NOMO-1 (cell line): ENCODE results near the gene CCNG2.

Experiments used
- DNase-seq, 2 experiments: peaks; one replicate each; lab custom pipeline; 2025; ENCODE audit not compliant: unreplicated experiment in 2 of 2; lab: John Stamatoyannopoulos, UW

Gene CCNG2

GRCh38 chr4:77199701-77200100, 42.7 kb downstream of the CCNG2 start:
- DNase-seq: no peak

GRCh38 chr4:77201343-77201742, 44.3 kb downstream of the CCNG2 start:
- no peak for DNase-seq

- no peak for DNase-seq
Observed at GRCh38 chr4:77201857-77202256, 44.9 kb downstream of the CCNG2 start.

- DNase-seq: no peak
Observed at GRCh38 chr4:77202491-77202890, 45.5 kb downstream of the CCNG2 start.

GRCh38 chr4:77203380-77204197, 46.6 kb downstream of the CCNG2 start:
- peak; percentile 57 to 74 for DNase-seq

- DNase-seq: no peak
Observed at GRCh38 chr4:77204621-77205020, 47.6 kb downstream of the CCNG2 start.

GRCh38 chr4:77209012-77209411, 52.0 kb downstream of the CCNG2 start:
- no peak for DNase-seq

GRCh38 chr4:77209936-77210335, 52.9 kb downstream of the CCNG2 start:
- DNase-seq: no peak

- no peak for DNase-seq
Observed at GRCh38 chr4:77215107-77215506, 58.1 kb downstream of the CCNG2 start.

- no peak for DNase-seq
Observed at GRCh38 chr4:77217526-77217925, 60.5 kb downstream of the CCNG2 start.

- no peak for DNase-seq
Observed at GRCh38 chr4:77219266-77219665, 62.3 kb downstream of the CCNG2 start.
